A172 (cell line): ENCODE data around the gene FAM111A. TPM values are rescaled to one million over a fixed set of nuclear protein-coding genes. Genes with fewer than 3 reads are reported as not detected.

Experiments used
- DNase-seq: peaks from one replicate; pipeline ENCODE4 v3.0.0-alpha.2; 2015; ENCODE audit warnings: low spot score
- total RNA-seq: library from RNA; depleted of rRNA; stranded (reverse); fragments of >200 nt; shearing (Covaris generic); gene quantifications from 2 replicates; pipeline ENCODE4 v1.2.3, GENCODE V29; 2014

FAM111A gene
- total RNA-seq, 1 experiment from 2014 or later, result 102 TPM

DNA sequence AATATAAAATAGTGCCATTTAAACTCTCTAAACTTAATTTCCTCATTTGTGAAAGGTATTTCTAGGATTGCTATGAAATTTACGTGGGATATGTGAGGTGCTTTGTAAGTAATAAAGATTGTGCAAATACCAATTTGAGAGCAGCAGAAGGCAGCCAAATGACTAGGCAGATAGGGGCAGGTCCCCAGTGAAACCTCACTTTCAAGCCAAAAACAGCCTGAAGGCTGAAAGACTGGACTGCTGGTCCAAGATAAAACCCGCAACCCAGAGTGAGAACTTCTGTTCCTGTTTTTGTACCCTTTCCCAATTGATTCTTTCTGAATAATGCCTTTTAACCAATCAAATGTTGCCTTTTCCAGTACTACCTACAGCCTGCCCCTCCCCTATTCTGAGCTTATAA lies 36.5 kb downstream of the FAM111A start:
- DNase-seq, result no peak

- DNase-seq, result no peak
Measured at GRCh38 chr11:59180168-59180776, 37.6 kb downstream of the FAM111A start.

GRCh38 chr11:59180907-59181306 lies 38.3 kb downstream of the FAM111A start:
- no peak for DNase-seq

GRCh38 chr11:59181746-59182456 lies 39.2 kb downstream of the FAM111A start:
- no peak for DNase-seq

- DNase-seq, result no peak
Measured at GRCh38 chr11:59182457-59183151, 39.9 kb downstream of the FAM111A start.

- no peak for DNase-seq
Measured at GRCh38 chr11:59183771-59184170, 41.1 kb downstream of the FAM111A start.

GRCh38 chr11:59184691-59185339 lies 42.2 kb downstream of the FAM111A start:
- no peak for DNase-seq

- no peak for DNase-seq
Measured at GRCh38 chr11:59185386-59185945, 42.8 kb downstream of the FAM111A start.

GRCh38 chr11:59186130-59186594 lies 43.5 kb downstream of the FAM111A start:
- no peak for DNase-seq

DNA sequence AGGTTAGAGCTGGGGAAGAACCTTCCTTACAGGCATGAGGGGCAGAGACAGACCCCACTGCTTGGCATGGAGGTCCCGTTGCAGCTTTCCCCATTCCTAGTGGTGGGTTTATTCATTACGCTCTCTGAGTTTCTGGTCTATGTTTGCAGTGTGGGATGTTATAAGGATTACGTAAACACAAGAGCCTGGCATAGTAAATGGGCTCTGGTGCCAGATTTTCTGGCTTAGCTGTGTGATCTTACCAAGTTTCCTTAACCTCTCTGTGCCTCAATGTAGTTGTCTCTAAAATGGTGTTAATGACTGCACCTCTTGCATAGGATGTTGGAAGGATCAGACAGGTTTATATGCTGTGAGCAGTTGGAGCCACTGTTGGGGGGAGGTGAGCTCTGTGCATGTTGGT lies 44.4 kb downstream of the FAM111A start:
- no peak for DNase-seq

DNA sequence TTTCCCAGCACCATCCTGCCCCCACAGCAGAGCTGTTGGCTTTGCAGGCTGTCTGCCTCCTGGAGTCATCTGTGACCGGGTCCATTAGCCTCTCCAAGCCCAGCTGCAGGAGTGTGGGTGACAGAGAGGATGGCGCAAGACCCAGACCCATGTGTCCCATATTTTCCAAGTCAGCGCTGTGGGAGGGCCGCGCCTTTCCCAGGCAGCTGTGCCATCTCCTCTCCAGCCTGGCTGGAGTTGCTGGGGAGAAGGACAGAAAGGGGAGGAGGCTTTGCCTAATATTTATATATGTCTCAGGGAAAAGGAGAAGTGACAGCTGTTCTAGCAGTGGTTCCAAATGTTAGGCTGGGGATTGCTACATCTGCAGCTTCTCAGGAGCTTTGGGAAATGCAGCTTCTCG lies 44.9 kb downstream of the FAM111A start:
- DNase-seq, result no peak

- DNase-seq, result no peak
Measured at GRCh38 chr11:59188954-59189353, 46.3 kb downstream of the FAM111A start.

- DNase-seq, result no peak
Measured at GRCh38 chr11:59189986-59190385, 47.3 kb downstream of the FAM111A start.

- DNase-seq, result no peak
Measured at GRCh38 chr11:59191095-59191494, 48.4 kb downstream of the FAM111A start.

DNA sequence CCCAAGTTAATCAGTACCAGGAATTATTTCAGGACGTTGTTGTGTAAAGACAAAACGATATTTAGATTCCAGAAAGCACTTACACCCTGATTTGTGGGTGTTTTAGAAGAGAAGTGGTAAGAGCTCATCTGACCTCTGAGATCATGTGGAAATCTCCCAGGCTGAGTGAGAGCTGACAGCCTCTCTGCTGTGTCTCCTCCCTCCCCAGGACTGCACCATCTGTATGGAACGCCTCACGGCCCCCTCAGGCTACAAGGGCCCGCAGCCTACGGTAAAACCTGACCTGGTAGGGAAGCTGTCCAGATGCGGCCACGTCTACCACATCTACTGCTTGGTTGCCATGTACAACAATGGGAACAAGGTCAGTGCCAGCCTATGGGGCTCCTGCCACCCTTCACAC lies 49.2 kb downstream of the FAM111A start:
- DNase-seq, result no peak

DNA sequence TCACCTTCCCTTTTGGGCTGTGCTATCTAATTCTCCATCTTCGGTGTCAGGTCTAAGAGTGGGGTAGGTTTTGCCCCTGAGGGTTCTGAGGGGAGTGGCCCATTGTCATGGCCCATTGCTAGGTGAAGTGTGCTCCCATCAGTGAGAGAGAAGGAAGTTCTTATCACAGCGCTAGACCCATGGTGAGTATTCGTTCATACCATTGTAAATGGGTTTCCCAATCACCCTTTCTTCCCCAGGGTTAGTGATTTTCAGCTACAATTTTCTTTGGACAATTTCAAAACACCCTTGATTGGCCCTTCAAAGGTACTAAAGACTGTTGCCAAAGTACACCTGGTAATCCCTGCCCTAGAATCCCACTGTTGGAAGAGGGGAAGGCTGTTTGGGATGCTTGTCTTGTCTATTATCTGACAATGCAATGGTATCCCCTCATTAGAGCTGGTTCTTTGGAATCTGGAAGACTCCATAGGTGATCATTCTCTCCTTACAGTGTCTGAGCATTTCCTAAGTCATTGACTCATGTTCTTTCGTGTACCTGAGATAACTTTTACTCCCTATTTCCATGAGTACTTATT lies 49.9 kb downstream of the FAM111A start:
- DNase-seq, result no peak

- DNase-seq, result no peak
Measured at GRCh38 chr11:59193587-59194130, 51.0 kb downstream of the FAM111A start.

DNA sequence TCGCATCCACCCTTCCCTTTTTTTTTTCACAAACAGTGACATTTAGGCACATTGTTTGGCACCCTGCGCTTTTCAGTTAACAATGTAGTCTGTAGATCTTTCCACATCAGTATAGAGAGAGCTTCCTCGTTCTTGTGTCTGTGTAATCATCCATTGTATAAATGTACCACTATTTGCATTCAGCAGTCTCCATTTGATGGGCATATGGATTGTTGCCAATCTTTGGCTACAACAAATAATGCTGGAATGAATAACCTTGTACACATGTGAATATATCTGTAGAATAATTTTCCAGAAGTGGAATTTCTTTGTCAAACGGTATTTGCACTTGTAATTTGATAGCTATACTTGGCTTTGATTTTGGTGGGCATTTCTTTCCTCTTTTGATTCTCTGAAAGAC lies 52.9 kb downstream of the FAM111A start:
- DNase-seq, result no peak

GRCh38 chr11:59196777-59197176 lies 54.1 kb downstream of the FAM111A start:
- DNase-seq, result no peak

DNA sequence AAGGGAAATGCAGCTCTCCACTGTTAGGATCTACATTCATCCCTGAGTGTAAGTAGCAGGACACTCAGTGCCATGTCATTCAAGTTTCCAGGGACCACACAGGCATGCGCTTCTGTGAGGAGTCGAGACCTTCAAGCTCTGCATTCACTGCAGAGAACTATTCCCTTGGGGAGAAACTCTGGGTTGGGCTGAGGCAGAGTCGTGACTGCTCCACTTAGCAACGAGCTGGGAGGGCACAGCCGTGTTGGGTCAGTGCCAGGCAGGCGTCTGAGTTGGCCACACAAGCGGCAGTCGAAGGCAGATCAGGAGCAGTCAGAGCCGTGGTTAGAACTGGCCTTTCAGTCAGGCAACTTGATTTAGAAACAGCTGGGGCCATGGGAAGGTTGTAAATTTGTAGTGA lies 55.3 kb downstream of the FAM111A start:
- no peak for DNase-seq

DNA sequence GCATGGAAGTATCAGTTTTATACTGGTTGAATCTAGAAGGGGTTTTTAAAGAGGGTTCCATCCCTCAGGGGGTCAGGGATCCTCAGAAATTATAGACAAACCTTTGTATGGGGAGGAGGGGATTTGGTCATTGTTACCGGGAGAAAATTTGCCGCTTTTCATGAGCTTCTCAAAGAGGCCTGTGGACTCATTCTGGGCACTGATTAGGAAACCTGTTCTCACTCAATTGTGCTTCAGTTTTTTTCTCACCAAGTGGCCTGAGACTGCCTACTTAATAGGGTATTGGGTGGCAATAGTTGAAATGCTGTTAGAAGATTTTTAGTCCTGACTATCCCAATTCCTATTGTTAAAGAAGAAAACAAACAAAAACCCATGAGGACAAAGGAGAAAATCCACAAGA lies 56.1 kb downstream of the FAM111A start:
- DNase-seq, result no peak
